Gastroesophageal sphincter (tissue), 3 donors: Measurements from ENCODE around the gene SLC43A2.

Source experiments
- EP300 ChIP-seq: sonication (generic); formaldehyde crosslinking; IDR thresholded peaks from one replicate; pipeline ENCODE4 v1.6.1; 2017; ENCODE audit warnings: antibody characterized with exemption, mild to moderate bottlenecking
- POLR2A ChIP-seq, 2 donors: fragments of 450-650 bp; IDR thresholded peaks; one replicate each; pipeline ENCODE4 v1.6.1; 2017; ENCODE audit warnings: antibody characterized with exemption in 2 of 2, mild to moderate bottlenecking in 2 of 2, moderate library complexity in 1 of 2
- TF ChIP-seq, protein P1 (sequence below), 4 experiments: fragments of 200-600 bp in 2 of 4; fragments of 450-650 bp in 2 of 4; sonication (generic) in 1 of 4; IDR thresholded peaks; one replicate each; pipeline ENCODE4 v1.5.1; 2017 to 2019; ENCODE audit warnings: antibody characterized with exemption in 4 of 4, mild to moderate bottlenecking in 2 of 4, moderate library complexity in 2 of 4

DNA sequence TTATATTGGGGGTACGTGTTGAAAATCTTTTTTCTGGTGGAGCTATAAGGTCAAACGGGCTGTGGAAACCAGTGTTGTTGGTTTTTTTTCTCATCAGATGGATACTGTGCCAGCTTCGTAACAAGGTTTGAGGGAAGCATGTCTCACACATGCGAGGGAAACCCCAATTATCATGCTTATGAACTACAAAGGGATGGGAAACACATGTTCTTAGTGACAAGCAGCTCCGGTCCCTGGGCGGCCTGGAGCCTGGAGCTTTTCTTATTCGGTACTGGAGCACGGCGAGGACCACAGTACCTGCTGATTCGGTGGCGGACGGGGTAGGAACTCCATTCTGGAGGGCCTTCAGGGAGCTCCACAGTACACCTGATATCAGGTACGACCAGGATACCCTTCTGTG is 12.5 kb downstream of the SLC43A2 start:
- TF ChIP-seq EP300 (no peak), POLR2A (IDR thresholded peaks at IDR 0.05) (no peak)
- TF ChIP-seq, protein P1, sequence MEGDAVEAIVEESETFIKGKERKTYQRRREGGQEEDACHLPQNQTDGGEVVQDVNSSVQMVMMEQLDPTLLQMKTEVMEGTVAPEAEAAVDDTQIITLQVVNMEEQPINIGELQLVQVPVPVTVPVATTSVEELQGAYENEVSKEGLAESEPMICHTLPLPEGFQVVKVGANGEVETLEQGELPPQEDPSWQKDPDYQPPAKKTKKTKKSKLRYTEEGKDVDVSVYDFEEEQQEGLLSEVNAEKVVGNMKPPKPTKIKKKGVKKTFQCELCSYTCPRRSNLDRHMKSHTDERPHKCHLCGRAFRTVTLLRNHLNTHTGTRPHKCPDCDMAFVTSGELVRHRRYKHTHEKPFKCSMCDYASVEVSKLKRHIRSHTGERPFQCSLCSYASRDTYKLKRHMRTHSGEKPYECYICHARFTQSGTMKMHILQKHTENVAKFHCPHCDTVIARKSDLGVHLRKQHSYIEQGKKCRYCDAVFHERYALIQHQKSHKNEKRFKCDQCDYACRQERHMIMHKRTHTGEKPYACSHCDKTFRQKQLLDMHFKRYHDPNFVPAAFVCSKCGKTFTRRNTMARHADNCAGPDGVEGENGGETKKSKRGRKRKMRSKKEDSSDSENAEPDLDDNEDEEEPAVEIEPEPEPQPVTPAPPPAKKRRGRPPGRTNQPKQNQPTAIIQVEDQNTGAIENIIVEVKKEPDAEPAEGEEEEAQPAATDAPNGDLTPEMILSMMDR (IDR thresholded peaks at IDR 0.05), result no peak
